ENCODE data around the gene BIN2.

DNA sequence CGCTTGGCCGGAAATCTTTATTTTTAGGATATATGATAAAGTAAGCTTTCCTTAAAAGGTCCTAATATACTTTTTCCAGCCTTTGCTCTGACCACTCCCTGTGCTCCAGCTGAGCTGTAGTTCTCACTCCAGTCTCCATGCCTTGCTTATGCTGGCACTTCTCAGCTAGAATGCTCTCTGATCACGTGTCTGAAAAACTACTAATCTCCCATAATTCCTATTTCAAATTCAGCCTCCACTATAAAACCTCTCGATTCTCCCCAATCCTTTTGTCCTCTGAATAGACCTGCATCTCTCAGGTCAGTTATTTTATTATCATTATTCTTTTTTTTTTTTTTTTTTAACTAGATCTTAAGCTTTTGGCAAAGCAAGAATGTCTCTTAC lies 3.7 kb downstream of the BIN2 start:
- TF ChIP-seq, protein P1, sequence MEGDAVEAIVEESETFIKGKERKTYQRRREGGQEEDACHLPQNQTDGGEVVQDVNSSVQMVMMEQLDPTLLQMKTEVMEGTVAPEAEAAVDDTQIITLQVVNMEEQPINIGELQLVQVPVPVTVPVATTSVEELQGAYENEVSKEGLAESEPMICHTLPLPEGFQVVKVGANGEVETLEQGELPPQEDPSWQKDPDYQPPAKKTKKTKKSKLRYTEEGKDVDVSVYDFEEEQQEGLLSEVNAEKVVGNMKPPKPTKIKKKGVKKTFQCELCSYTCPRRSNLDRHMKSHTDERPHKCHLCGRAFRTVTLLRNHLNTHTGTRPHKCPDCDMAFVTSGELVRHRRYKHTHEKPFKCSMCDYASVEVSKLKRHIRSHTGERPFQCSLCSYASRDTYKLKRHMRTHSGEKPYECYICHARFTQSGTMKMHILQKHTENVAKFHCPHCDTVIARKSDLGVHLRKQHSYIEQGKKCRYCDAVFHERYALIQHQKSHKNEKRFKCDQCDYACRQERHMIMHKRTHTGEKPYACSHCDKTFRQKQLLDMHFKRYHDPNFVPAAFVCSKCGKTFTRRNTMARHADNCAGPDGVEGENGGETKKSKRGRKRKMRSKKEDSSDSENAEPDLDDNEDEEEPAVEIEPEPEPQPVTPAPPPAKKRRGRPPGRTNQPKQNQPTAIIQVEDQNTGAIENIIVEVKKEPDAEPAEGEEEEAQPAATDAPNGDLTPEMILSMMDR (IDR thresholded peaks at IDR 0.05; ENCODE audit: low read depth, low read length, poor library complexity, severe bottlenecking): no peak
- TF ChIP-seq EZH2phosphoT487 (IDR thresholded peaks at IDR 0.05; ENCODE audit: borderline replicate concordance, low read length): no peak
